Left ventricle myocardium inferior (tissue), 1 donor: Measurements from ENCODE around the gene LYVE1. TPM values are rescaled to one million over a fixed set of nuclear protein-coding genes. Genes with fewer than 3 reads are reported as not detected.

Experiments used
- DNase-seq: peaks from one replicate; pipeline ENCODE4 v3.0.0-alpha.2; 2020
- H3K27ac ChIP-seq: fragments of 200-600 bp; replicated peaks from 2 replicates; pipeline ENCODE4 v1.8.0; 2021
- H3K27me3 ChIP-seq: fragments of 200-600 bp; 2 replicates; pipeline ENCODE4 v1.8.0; 2021; ENCODE audit warnings: low read depth
- H3K36me3 ChIP-seq: fragments of 200-600 bp; 2 replicates; pipeline ENCODE4 v1.8.0; 2021
- H3K4me1 ChIP-seq: fragments of 200-600 bp; 2 replicates; pipeline ENCODE4 v1.8.0; 2021
- H3K4me3 ChIP-seq: fragments of 200-600 bp; 2 replicates; pipeline ENCODE4 v1.8.0; 2021; ENCODE audit warnings: mild to moderate bottlenecking, moderate library complexity
- H3K9me3 ChIP-seq: fragments of 200-600 bp; replicated peaks from 2 replicates; pipeline ENCODE4 v1.8.0; 2021
- intact Hi-C: fragments of 100-400 bp; cut with micrococcal nuclease; formaldehyde crosslinking; loops from one replicate; pipeline ENCODE4 v1.11.0; 2022
- total RNA-seq: library from RNA; stranded (reverse); fragmentation: NEBNext Ultra II Directional; extraction: Animal tissue kit (Norgen Biotek cat#: 25700); gene quantifications from one replicate; pipeline ENCODE4 v1.2.1, GENCODE V29; 2021
- TF ChIP-seq, protein P1 (sequence below): fragments of 200-600 bp; IDR thresholded peaks from 2 replicates; pipeline ENCODE4 v1.8.0; 2021; ENCODE audit warnings: antibody characterized with exemption, mild to moderate bottlenecking, borderline replicate concordance
- donor health status: DM: no; HTN: yes; CAD: no; lungs with severe emphysema.

Gene LYVE1
- total RNA-seq, 1 donor from 2014 or later: 41.1 TPM

DNA sequence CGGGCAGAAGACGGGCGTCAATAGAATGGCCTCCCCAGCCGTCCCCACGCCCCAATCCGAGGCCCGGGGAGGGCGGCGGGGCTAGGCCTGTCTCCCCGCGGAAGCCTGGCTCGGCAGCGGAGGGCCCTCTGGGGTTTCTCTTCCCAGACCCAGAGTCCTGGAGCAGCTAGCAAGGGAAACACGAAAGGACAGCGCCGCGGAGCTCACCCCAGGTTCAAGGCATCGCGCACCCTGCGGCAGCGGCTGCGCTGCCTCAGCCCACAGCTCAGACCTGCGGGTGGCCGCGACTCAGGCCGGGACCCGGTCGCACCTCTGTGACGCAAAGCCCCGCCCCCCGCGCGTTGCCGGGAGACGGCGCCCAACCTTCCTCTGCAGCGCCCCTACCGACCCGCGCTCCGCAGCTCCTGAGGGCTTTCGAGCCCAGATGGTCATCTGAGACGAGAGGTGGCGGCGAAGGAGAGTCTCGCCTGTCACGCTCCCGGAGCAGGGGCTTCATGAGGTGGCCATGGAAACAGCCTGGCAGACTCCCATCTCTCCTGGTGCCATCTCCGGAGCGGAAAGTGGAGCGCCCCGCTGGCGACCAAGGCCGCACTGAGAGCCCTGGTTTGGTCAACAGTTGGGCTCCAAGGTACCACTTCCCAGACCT lies 27.4 kb downstream of the LYVE1 start, which contains the start of gene RNF141:
Gene RNF141 (minus strand): TSS at position 273 of the 646 bp plus-strand sequence. CDS start 7,029 bp downstream, outside the sequence.
- peak within 1 kb of the TSS; percentile 93 for H3K27ac ChIP-seq
- TF ChIP-seq, protein P1, sequence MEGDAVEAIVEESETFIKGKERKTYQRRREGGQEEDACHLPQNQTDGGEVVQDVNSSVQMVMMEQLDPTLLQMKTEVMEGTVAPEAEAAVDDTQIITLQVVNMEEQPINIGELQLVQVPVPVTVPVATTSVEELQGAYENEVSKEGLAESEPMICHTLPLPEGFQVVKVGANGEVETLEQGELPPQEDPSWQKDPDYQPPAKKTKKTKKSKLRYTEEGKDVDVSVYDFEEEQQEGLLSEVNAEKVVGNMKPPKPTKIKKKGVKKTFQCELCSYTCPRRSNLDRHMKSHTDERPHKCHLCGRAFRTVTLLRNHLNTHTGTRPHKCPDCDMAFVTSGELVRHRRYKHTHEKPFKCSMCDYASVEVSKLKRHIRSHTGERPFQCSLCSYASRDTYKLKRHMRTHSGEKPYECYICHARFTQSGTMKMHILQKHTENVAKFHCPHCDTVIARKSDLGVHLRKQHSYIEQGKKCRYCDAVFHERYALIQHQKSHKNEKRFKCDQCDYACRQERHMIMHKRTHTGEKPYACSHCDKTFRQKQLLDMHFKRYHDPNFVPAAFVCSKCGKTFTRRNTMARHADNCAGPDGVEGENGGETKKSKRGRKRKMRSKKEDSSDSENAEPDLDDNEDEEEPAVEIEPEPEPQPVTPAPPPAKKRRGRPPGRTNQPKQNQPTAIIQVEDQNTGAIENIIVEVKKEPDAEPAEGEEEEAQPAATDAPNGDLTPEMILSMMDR: peak; percentile 91
- peaks cover 23% of the 10 kb centered on the region for H3K4me1 ChIP-seq
- H3K36me3 ChIP-seq: no peaks in the 10 kb centered on the region
- no peaks in the 10 kb centered on the region for H3K9me3 ChIP-seq
- peak; percentile 96 for DNase-seq
- peak within 1 kb of the TSS; percentile 97 for H3K4me3 ChIP-seq
- intact Hi-C loops: no loop called here
- no peaks in the 10 kb centered on the region for H3K27me3 ChIP-seq

DNA sequence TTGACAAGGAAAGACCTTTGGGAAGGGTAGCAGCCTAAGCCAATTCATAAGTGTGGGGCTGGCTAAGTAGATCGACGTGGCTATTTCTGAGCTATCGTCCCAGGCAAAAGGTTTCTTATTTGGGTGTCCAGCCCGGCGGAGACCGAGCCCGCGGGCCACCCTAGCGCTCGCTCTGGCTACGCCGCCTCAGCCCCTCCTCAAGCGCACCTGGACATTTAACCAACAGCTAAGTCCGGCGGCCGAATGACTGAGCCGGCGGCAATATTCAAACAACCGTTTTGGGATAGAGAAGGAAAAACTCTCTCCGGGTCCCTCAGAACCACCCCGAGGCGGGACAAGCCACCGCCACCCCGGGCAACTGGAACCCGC lies 27.9 kb downstream of the LYVE1 start:
- peak overlapping the region; percentile 93 for H3K27ac ChIP-seq
- H3K4me1 ChIP-seq: peaks cover 23% of the 10 kb centered on the region
- no peaks in the 10 kb centered on the region for H3K36me3 ChIP-seq
- TF ChIP-seq, protein P1: no peak
- H3K4me3 ChIP-seq: peak overlapping the region; percentile 97
- no peaks in the 10 kb centered on the region for H3K27me3 ChIP-seq
- H3K9me3 ChIP-seq: no peaks in the 10 kb centered on the region
- intact Hi-C loops: no loop called here
- DNase-seq: no peak

DNA sequence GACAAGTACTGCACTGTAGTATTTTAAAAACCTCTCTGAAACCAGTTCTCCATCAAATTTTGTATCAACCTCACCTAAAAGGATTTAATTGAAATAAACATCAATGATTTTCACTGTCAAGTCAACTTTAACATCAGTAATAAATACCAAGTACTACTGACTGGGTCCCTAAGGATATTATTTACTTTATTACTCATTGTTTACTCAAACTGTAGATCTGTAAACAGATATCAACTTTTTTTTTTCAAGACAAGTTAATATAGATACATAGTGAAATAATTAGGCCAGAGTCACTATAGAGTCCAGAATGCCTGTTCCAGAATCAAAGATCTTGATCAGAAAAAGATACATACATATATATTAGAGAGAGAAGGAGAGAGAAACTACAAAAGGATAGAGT lies 29.1 kb downstream of the LYVE1 start:
- Histone ChIP-seq H3K27me3 (no peaks in the 10 kb centered on the region), H3K36me3 (no peaks in the 10 kb centered on the region), H3K9me3 (no peaks in the 10 kb centered on the region), H3K4me1 (peaks cover 23% of the 10 kb centered on the region), H3K27ac (no peak overlapping the region), H3K4me3 (no peak overlapping the region)
- no peak for DNase-seq
- intact Hi-C loops: no loop called here
- TF ChIP-seq, protein P1: no peak

DNA sequence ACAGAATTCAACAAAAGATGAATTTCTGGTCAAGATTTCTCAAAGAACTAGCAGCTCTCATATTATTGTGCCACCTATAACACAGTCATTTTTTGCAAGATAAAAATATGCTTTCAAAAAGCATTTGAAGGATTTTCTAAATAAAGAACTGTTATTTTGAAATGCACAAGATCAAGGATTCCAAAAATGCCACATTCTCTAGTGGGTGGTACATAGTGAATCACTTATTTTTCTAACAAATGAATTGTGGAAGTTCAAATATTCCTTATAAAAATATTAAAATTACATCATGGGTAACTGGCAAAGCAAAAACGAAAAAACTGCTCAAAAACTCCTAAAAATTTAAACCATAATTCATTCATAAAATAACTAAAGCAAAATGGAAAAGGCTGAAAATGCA lies 29.5 kb downstream of the LYVE1 start:
- H3K9me3 ChIP-seq: no peaks in the 10 kb centered on the region
- no peak for DNase-seq
- TF ChIP-seq, protein P1: no peak
- H3K27me3 ChIP-seq: no peaks in the 10 kb centered on the region
- no peak overlapping the region for H3K27ac ChIP-seq
- intact Hi-C loops: no loop called here
- H3K36me3 ChIP-seq: peaks cover 1% of the 10 kb centered on the region
- H3K4me3 ChIP-seq: no peak overlapping the region
- H3K4me1 ChIP-seq: peaks cover 23% of the 10 kb centered on the region

DNA sequence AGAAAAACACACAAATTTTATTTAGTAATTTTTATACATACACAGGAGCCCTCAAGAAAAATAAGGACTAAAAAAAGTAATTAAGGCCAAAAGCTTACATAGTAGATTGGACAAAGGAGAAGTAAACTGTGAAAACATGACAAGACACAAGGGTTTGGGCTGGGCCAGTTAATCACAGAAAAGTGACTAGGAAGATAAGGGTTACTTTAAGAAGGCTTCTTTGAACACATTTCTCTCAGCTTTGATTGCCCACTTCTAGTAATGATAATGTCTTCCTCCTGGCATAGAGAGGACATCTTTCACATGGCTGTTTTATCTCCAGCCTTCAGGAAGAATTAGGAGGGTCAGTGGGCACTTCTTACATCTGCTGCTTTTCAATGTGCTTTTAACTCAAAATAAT lies 30.9 kb downstream of the LYVE1 start:
- H3K4me3 ChIP-seq: no peak overlapping the region
- peaks cover 14% of the 10 kb centered on the region for H3K36me3 ChIP-seq
- peaks cover 23% of the 10 kb centered on the region for H3K4me1 ChIP-seq
- H3K27ac ChIP-seq: no peak overlapping the region
- H3K27me3 ChIP-seq: no peaks in the 10 kb centered on the region
- DNase-seq: no peak
- TF ChIP-seq, protein P1: no peak
- no peaks in the 10 kb centered on the region for H3K9me3 ChIP-seq
- intact Hi-C loops: no loop called here
